Kidney epithelial cell (primary cell): ENCODE results near the gene OPCML. TPM values are rescaled to one million over a fixed set of nuclear protein-coding genes. Genes with fewer than 3 reads are reported as not detected.

Experiments used
- DNase-seq: peaks from one replicate; pipeline ENCODE4 v3.0.0-alpha.2; 2010; ENCODE audit warnings: low read depth
- H3K27me3 ChIP-seq: 2 replicates; pipeline ENCODE4 v1.6.0; 2011; ENCODE audit warnings: low read length; ENCODE audit not compliant: control insufficient read depth, insufficient read depth
- H3K36me3 ChIP-seq: 2 replicates; pipeline ENCODE4 v1.5.1; 2011; ENCODE audit warnings: low read length; ENCODE audit not compliant: control insufficient read depth, insufficient read depth
- H3K4me3 ChIP-seq: 2 replicates; pipeline ENCODE4 v1.5.1; 2011; ENCODE audit warnings: low read depth, mild to moderate bottlenecking, control low read depth, low read length
- CTCF ChIP-seq: IDR thresholded peaks from 2 replicates; pipeline ENCODE4 v1.5.1; 2011; ENCODE audit warnings: mild to moderate bottlenecking, moderate library complexity, low read length, control low read depth, inconsistent platforms; ENCODE audit not compliant: insufficient read depth, poor library complexity, severe bottlenecking
- total RNA-seq: library from RNA; depleted of rRNA; stranded (reverse); fragments of >200 nt; gene quantifications from 2 replicates; pipeline ENCODE4 v1.2.3, GENCODE V29; 2015

Gene OPCML
- total RNA-seq, 1 donor from 2014 or later, result under 0.01 TPM

- no peaks in the 10 kb centered on the region for H3K27me3 ChIP-seq
- no peak for TF ChIP-seq CTCF
Measured at GRCh38 chr11:132743601-132744000, 788.7 kb downstream of the OPCML start.

GRCh38 chr11:132742929-132743328, 789.4 kb downstream of the OPCML start:
- no peak for DNase-seq

More at GRCh38 chr11:132743601-132744000, 788.7 kb downstream of the OPCML start:
- no peaks in the 10 kb centered on the region for H3K36me3 ChIP-seq
- no peak for DNase-seq
- H3K4me3 ChIP-seq, result no peak overlapping the region

GRCh38 chr11:132734217-132734616, 798.1 kb downstream of the OPCML start:
- TF ChIP-seq CTCF, result no peak
- no peak overlapping the region for H3K4me3 ChIP-seq
- peak; percentile 58 for DNase-seq
- H3K36me3 ChIP-seq, result no peaks in the 10 kb centered on the region
- H3K27me3 ChIP-seq, result no peaks in the 10 kb centered on the region

More at GRCh38 chr11:132742929-132743328, 789.4 kb downstream of the OPCML start:
- Histone ChIP-seq H3K27me3 (no peaks in the 10 kb centered on the region), H3K36me3 (no peaks in the 10 kb centered on the region), H3K4me3 (no peak overlapping the region)
- no peak for TF ChIP-seq CTCF

- no peaks in the 10 kb centered on the region for H3K36me3 ChIP-seq
Measured at GRCh38 chr11:132728026-132728425, 804.3 kb downstream of the OPCML start.

GRCh38 chr11:132721526-132721925, 810.8 kb downstream of the OPCML start:
- no peak for DNase-seq
- TF ChIP-seq CTCF, result no peak
- no peak overlapping the region for H3K4me3 ChIP-seq
- no peaks in the 10 kb centered on the region for H3K36me3 ChIP-seq
- no peaks in the 10 kb centered on the region for H3K27me3 ChIP-seq

More at GRCh38 chr11:132728026-132728425, 804.3 kb downstream of the OPCML start:
- DNase-seq, result no peak
- no peaks in the 10 kb centered on the region for H3K27me3 ChIP-seq
- no peak overlapping the region for H3K4me3 ChIP-seq
- no peak for TF ChIP-seq CTCF

- no peak overlapping the region for H3K4me3 ChIP-seq
- H3K36me3 ChIP-seq, result no peaks in the 10 kb centered on the region
- no peak for DNase-seq
- no peak for TF ChIP-seq CTCF
- no peaks in the 10 kb centered on the region for H3K27me3 ChIP-seq
Measured at GRCh38 chr11:132719684-132720083, 812.6 kb downstream of the OPCML start.
